NCI-H1694 (cell line): ENCODE data around the gene KRTAP20-1.

ENCODE experiments used
- DNase-seq: peaks from one replicate; lab custom pipeline; 2025; lab: John Stamatoyannopoulos, UW

The KRTAP20-1 gene

GRCh38 chr21:30616125-30616524, at the start of gene KRTAP20-1:
Gene KRTAP20-1, plus strand, starts transcription at chr21:30616425. Its CDS starts 30 bp downstream, at chr21:30616455.
- DNase-seq: no peak

GRCh38 chr21:30567617-30568016, 48.6 kb upstream of the KRTAP20-1 start:
- no peak for DNase-seq

- DNase-seq: no peak
These were observed 38.5 kb upstream of the KRTAP20-1 start for GRCh38 chr21:30577766-30578165.

GRCh38 chr21:30579346-30579745, 36.9 kb upstream of the KRTAP20-1 start:
- DNase-seq: no peak

GRCh38 chr21:30580132-30580531, 36.1 kb upstream of the KRTAP20-1 start:
- no peak for DNase-seq

- no peak for DNase-seq
These were observed 33.4 kb upstream of the KRTAP20-1 start for GRCh38 chr21:30582870-30583269.

GRCh38 chr21:30590297-30590696, 25.9 kb upstream of the KRTAP20-1 start, which contains the start of gene KRTAP22-2:
Gene KRTAP22-2, minus strand, starts transcription at chr21:30590397.
- DNase-seq: no peak

- DNase-seq: no peak
These were observed 24.1 kb upstream of the KRTAP20-1 start, which contains the start of gene KRTAP6-3 for GRCh38 chr21:30592140-30592539. Gene KRTAP6-3, plus strand, starts transcription at chr21:30592440. Its CDS starts 6 bp downstream, at chr21:30592446.

GRCh38 chr21:30598802-30599201, 17.4 kb upstream of the KRTAP20-1 start, which contains the start of gene KRTAP6-2:
Gene KRTAP6-2, minus strand, starts transcription at chr21:30598902. Its CDS starts 28 bp downstream, at chr21:30598874.
- no peak for DNase-seq

- DNase-seq: no peak
These were observed 15.4 kb upstream of the KRTAP20-1 start, which contains the start of gene KRTAP22-1 for GRCh38 chr21:30600787-30601186. Gene KRTAP22-1, plus strand, starts transcription at chr21:30601087.

GRCh38 chr21:30605968-30606367, 10.3 kb upstream of the KRTAP20-1 start:
- no peak for DNase-seq

- DNase-seq: no peak
These were observed 4.1 kb upstream of the KRTAP20-1 start for GRCh38 chr21:30612132-30612531.

GRCh38 chr21:30613836-30614235, 2.4 kb upstream of the KRTAP20-1 start, which contains the start of gene KRTAP6-1:
Gene KRTAP6-1, minus strand, starts transcription at chr21:30613930. Its CDS starts 26 bp downstream, at chr21:30613904.
- no peak for DNase-seq

- DNase-seq: no peak
These were observed 1.0 kb upstream of the KRTAP20-1 start for GRCh38 chr21:30615199-30615598.

GRCh38 chr21:30620080-30620479, 3.9 kb downstream of the KRTAP20-1 start:
- DNase-seq: no peak

GRCh38 chr21:30620522-30620921, 4.3 kb downstream of the KRTAP20-1 start, which contains the start of gene KRTAP20-4:
Gene KRTAP20-4, plus strand, starts transcription at chr21:30620627.
- no peak for DNase-seq

- no peak for DNase-seq
These were observed 7.1 kb downstream of the KRTAP20-1 start for GRCh38 chr21:30623362-30623761.

- no peak for DNase-seq
These were observed 9.4 kb downstream of the KRTAP20-1 start for GRCh38 chr21:30625449-30626165.

GRCh38 chr21:30628109-30628508, 11.9 kb downstream of the KRTAP20-1 start:
- no peak for DNase-seq

- DNase-seq: no peak
These were observed 13.0 kb downstream of the KRTAP20-1 start for GRCh38 chr21:30629200-30629599.

GRCh38 chr21:30634906-30635305, 18.7 kb downstream of the KRTAP20-1 start, which contains the start of gene KRTAP20-2:
Gene KRTAP20-2, plus strand, starts transcription at chr21:30635206. Its CDS starts 58 bp downstream, at chr21:30635264.
- no peak for DNase-seq

- DNase-seq: no peak
These were observed 22.5 kb downstream of the KRTAP20-1 start for GRCh38 chr21:30638686-30639085.

- no peak for DNase-seq
These were observed 26.3 kb downstream of the KRTAP20-1 start, which contains the start of gene KRTAP20-3 for GRCh38 chr21:30642564-30642963. Gene KRTAP20-3, plus strand, starts transcription at chr21:30642864.
